ENCODE measurements around the gene DDX1. TPM values are rescaled to one million over a fixed set of nuclear protein-coding genes. Genes with fewer than 3 reads are reported as not detected.

The DDX1 gene
- total and polyA plus RNA-seq, 2 experiments from 2014 or later: 72.6 to 101 TPM

- H3K9me2 ChIP-seq (ENCODE audit: insufficient read depth): no peaks in the 10 kb centered on the region
- no peak overlapping the region for H3K4me3 ChIP-seq
- DNase-seq: no peak
- in situ Hi-C loops (cut with MboI): no loop called here
- H3K79me2 ChIP-seq (ENCODE audit: insufficient read depth): no peaks in the 10 kb centered on the region
- WGBS, 2 experiments (ENCODE audit: low coverage in 1 of 2, low lambda C conversion rate in 2 of 2, missing lambda C conversion rate in 2 of 2): 61 to 72% methylated on average over 2 of the region's 2 CpGs
- H3K9me3 ChIP-seq (ENCODE audit: low read depth): no peaks in the 10 kb centered on the region
- no peak overlapping the region for H3K27ac ChIP-seq
- no peaks in the 10 kb centered on the region for H4K20me1 ChIP-seq (ENCODE audit: insufficient read depth)
- TF ChIP-seq EZH2 (IDR thresholded peaks at IDR 0.05; ENCODE audit: insufficient read depth, poor library complexity, severe bottlenecking) (no peak), EZH2phosphoT487 (IDR thresholded peaks at IDR 0.05; ENCODE audit: insufficient read depth, low read depth) (no peak)
- no peaks in the 10 kb centered on the region for H3K4me1 ChIP-seq (ENCODE audit: insufficient read depth)
- H3K4me2 ChIP-seq (ENCODE audit: unreplicated experiment): no peak overlapping the region
- H2AFZ ChIP-seq: no peak overlapping the region
- no peak overlapping the region for H3K9ac ChIP-seq
- H3K27me3 ChIP-seq (replicated peaks; ENCODE audit: insufficient read depth): peaks cover 3% of the 10 kb centered on the region; the same call in 1 of the 2 replicates
- H3F3A ChIP-seq (ENCODE audit: insufficient read depth): no peaks in the 10 kb centered on the region
- H3K36me3 ChIP-seq (ENCODE audit: low read depth): no peaks in the 10 kb centered on the region
These were observed 69.6 kb downstream of the DDX1 start for GRCh38 chr2:15661295-15661569.

- Histone ChIP-seq H4K20me1 (ENCODE audit: insufficient read depth) (no peaks in the 10 kb centered on the region), H3K27ac (no peak overlapping the region), H3K9ac (no peak overlapping the region), H3K27me3 (replicated peaks; ENCODE audit: insufficient read depth) (peaks cover 3% of the 10 kb centered on the region; the same call in 1 of the 2 replicates), H3K79me2 (ENCODE audit: insufficient read depth) (no peaks in the 10 kb centered on the region), H3K4me1 (ENCODE audit: insufficient read depth) (no peaks in the 10 kb centered on the region), H3F3A (ENCODE audit: insufficient read depth) (no peaks in the 10 kb centered on the region), H2AFZ (no peak overlapping the region), H3K9me3 (ENCODE audit: low read depth) (no peaks in the 10 kb centered on the region), H3K4me3 (no peak overlapping the region), H3K36me3 (ENCODE audit: low read depth) (no peaks in the 10 kb centered on the region), H3K9me2 (ENCODE audit: insufficient read depth) (no peaks in the 10 kb centered on the region), H3K4me2 (ENCODE audit: unreplicated experiment) (no peak overlapping the region)
- 19 to 31% methylated on average over 4 of the region's 4 CpGs for WGBS, 2 experiments (ENCODE audit: low coverage in 1 of 2, low lambda C conversion rate in 2 of 2, missing lambda C conversion rate in 2 of 2)
- TF ChIP-seq EZH2phosphoT487 (IDR thresholded peaks at IDR 0.05; ENCODE audit: insufficient read depth, low read depth): no peak
- no peak for TF ChIP-seq EZH2 (IDR thresholded peaks at IDR 0.05; ENCODE audit: insufficient read depth, poor library complexity, severe bottlenecking)
- in situ Hi-C loops (cut with MboI): no loop called here
- no peak for DNase-seq
These were observed 70.4 kb downstream of the DDX1 start for GRCh38 chr2:15662026-15662425.

- Histone ChIP-seq H3K9ac (no peak overlapping the region), H3K9me2 (ENCODE audit: insufficient read depth) (no peaks in the 10 kb centered on the region), H3K4me1 (ENCODE audit: insufficient read depth) (no peaks in the 10 kb centered on the region), H3K79me2 (ENCODE audit: insufficient read depth) (no peaks in the 10 kb centered on the region), H3K27ac (no peak overlapping the region), H3K36me3 (ENCODE audit: low read depth) (no peaks in the 10 kb centered on the region), H2AFZ (no peak overlapping the region), H3K4me3 (no peak overlapping the region), H4K20me1 (ENCODE audit: insufficient read depth) (no peaks in the 10 kb centered on the region), H3F3A (ENCODE audit: insufficient read depth) (no peaks in the 10 kb centered on the region), H3K9me3 (ENCODE audit: low read depth) (no peaks in the 10 kb centered on the region), H3K4me2 (ENCODE audit: unreplicated experiment) (no peak overlapping the region), H3K27me3 (replicated peaks; ENCODE audit: insufficient read depth) (peaks cover 3% of the 10 kb centered on the region; the same call in 1 of the 2 replicates)
- 58 to 59% methylated on average over 9 of the region's 9 CpGs for WGBS, 2 experiments (ENCODE audit: low coverage in 1 of 2, low lambda C conversion rate in 2 of 2, missing lambda C conversion rate in 2 of 2)
- no peak for DNase-seq
- no peak for TF ChIP-seq EZH2 (IDR thresholded peaks at IDR 0.05; ENCODE audit: insufficient read depth, poor library complexity, severe bottlenecking)
- no peak for TF ChIP-seq EZH2phosphoT487 (IDR thresholded peaks at IDR 0.05; ENCODE audit: insufficient read depth, low read depth)
- in situ Hi-C loops (cut with MboI): no loop called here
These were observed 70.9 kb downstream of the DDX1 start for GRCh38 chr2:15662579-15662978.

GRCh38 chr2:15663802-15664201, 72.1 kb downstream of the DDX1 start:
- H4K20me1 ChIP-seq (ENCODE audit: insufficient read depth): no peaks in the 10 kb centered on the region
- no peak overlapping the region for H3K27ac ChIP-seq
- no peaks in the 10 kb centered on the region for H3K36me3 ChIP-seq (ENCODE audit: low read depth)
- no peak overlapping the region for H3K9ac ChIP-seq
- DNase-seq: no peak
- H3K9me3 ChIP-seq (ENCODE audit: low read depth): no peaks in the 10 kb centered on the region
- H3K79me2 ChIP-seq (ENCODE audit: insufficient read depth): no peaks in the 10 kb centered on the region
- H3K27me3 ChIP-seq (replicated peaks; ENCODE audit: insufficient read depth): peaks cover 3% of the 10 kb centered on the region; the same call in 1 of the 2 replicates
- TF ChIP-seq EZH2phosphoT487 (IDR thresholded peaks at IDR 0.05; ENCODE audit: insufficient read depth, low read depth) (no peak), EZH2 (IDR thresholded peaks at IDR 0.05; ENCODE audit: insufficient read depth, poor library complexity, severe bottlenecking) (no peak)
- H3F3A ChIP-seq (ENCODE audit: insufficient read depth): no peaks in the 10 kb centered on the region
- no peaks in the 10 kb centered on the region for H3K9me2 ChIP-seq (ENCODE audit: insufficient read depth)
- H3K4me1 ChIP-seq (ENCODE audit: insufficient read depth): no peaks in the 10 kb centered on the region
- WGBS, 2 experiments (ENCODE audit: low coverage in 1 of 2, low lambda C conversion rate in 2 of 2, missing lambda C conversion rate in 2 of 2): 63 to 64% methylated on average over 4 of the region's 4 CpGs
- in situ Hi-C loops (cut with MboI): no loop called here
- H3K4me2 ChIP-seq (ENCODE audit: unreplicated experiment): no peak overlapping the region
- H3K4me3 ChIP-seq: no peak overlapping the region
- no peak overlapping the region for H2AFZ ChIP-seq

Measured in GM23248 (cell line).